HL-60 (cell line): ENCODE measurements around the gene FGF13.

Source experiments
- DNase-seq, 2 experiments: peaks; one replicate each; pipeline ENCODE4 v3.0.0-alpha.2; 2010 to 2020; ENCODE audit warnings: low read depth in 1 of 2, low spot score in 1 of 2
- H3K27ac ChIP-seq: fragments of 250-450 bp; sonication (Bioruptor Pico); replicated peaks from 2 replicates; pipeline ENCODE4 v1.5.1; 2020; ENCODE audit warnings: mild to moderate bottlenecking, moderate library complexity
- H3K27me3 ChIP-seq: fragments of 250-450 bp; sonication (Bioruptor Pico); 2 replicates; pipeline ENCODE4 v1.5.1; 2021; ENCODE audit warnings: mild to moderate bottlenecking, moderate library complexity; ENCODE audit not compliant: insufficient read depth, poor library complexity, severe bottlenecking
- H3K4me3 ChIP-seq: replicated peaks from 2 replicates; pipeline ENCODE4 v1.5.1; 2011; ENCODE audit warnings: mild to moderate bottlenecking, control low read depth, low read length; ENCODE audit not compliant: insufficient read depth
- CTCF ChIP-seq: IDR thresholded peaks from one replicate; pipeline ENCODE4 v1.5.1; 2011; ENCODE audit warnings: low read length, control low read depth, inconsistent platforms; ENCODE audit not compliant: insufficient read depth
- GABPA ChIP-seq: IDR thresholded peaks from 2 replicates; pipeline ENCODE4 v1.6.1; 2012; ENCODE audit warnings: low read depth
- POLR2AphosphoS5 ChIP-seq: IDR thresholded peaks from 2 replicates; pipeline ENCODE4 v1.6.1; 2012; ENCODE audit warnings: low read depth
- REST ChIP-seq: IDR thresholded peaks from 2 replicates; pipeline ENCODE4 v1.6.1; 2012; ENCODE audit warnings: low read depth; ENCODE audit not compliant: insufficient replicate concordance
- SPI1 ChIP-seq: IDR thresholded peaks from 2 replicates; pipeline ENCODE4 v1.6.1; 2012; ENCODE audit warnings: low read depth, mild to moderate bottlenecking, borderline replicate concordance

FGF13 gene

GRCh38 chrX:138683600-138683999 lies 27.9 kb downstream of the FGF13 start:
- no peaks in the 10 kb centered on the region for H3K27me3 ChIP-seq
- DNase-seq: no peak
- no peak overlapping the region for H3K27ac ChIP-seq
- no peak overlapping the region for H3K4me3 ChIP-seq
- no peak for TF ChIP-seq SPI1
- no peak for TF ChIP-seq REST
- TF ChIP-seq CTCF: no peak
- TF ChIP-seq GABPA: no peak
- TF ChIP-seq POLR2AphosphoS5: no peak

- H3K4me3 ChIP-seq: no peak overlapping the region
- no peak for TF ChIP-seq SPI1
- no peak for TF ChIP-seq REST
- no peak for TF ChIP-seq GABPA
- no peak for TF ChIP-seq POLR2AphosphoS5
- TF ChIP-seq CTCF: no peak
- no peak overlapping the region for H3K27ac ChIP-seq
- DNase-seq: no peak
- H3K27me3 ChIP-seq: no peaks in the 10 kb centered on the region
These were observed 41.8 kb downstream of the FGF13 start for GRCh38 chrX:138669693-138670092.

GRCh38 chrX:138664466-138664865 lies 47.1 kb downstream of the FGF13 start:
- TF ChIP-seq POLR2AphosphoS5 (no peak), GABPA (no peak), REST (no peak), CTCF (no peak), SPI1 (no peak)

More at GRCh38 chrX:138664466-138664865, 47.1 kb downstream of the FGF13 start:
- no peaks in the 10 kb centered on the region for H3K27me3 ChIP-seq
- no peak for DNase-seq
- no peak overlapping the region for H3K4me3 ChIP-seq
- no peak overlapping the region for H3K27ac ChIP-seq
